T47D (cell line): ENCODE measurements around the gene ACTA1.
"Not testable (repeated sequence)": the region's sequence is repeated elsewhere in the genome, so short reads cannot be mapped to it uniquely, and the experiment has no call there.

Experiments
- DNase-seq, 2 experiments: peaks; one replicate each; pipeline versions ENCODE4 v3.0.0 to v3.0.0-alpha.2; 2011 to 2012; ENCODE audit warnings: low read depth in 1 of 2, low spot score in 1 of 2
- JUND ChIP-seq: IDR thresholded peaks from 2 replicates; pipeline ENCODE4 v1.6.1; 2012; ENCODE audit warnings: low read depth
- in situ Hi-C: cut with HindIII; loops from 2 replicates; pipeline ENCODE4 v1.10.0; 2016; ENCODE audit warnings: low sequenced_read_pairs, low pct_unique_long_range_greater_than_20kb

The ACTA1 gene

GRCh38 chr1:229410692-229411433 lies 23.0 kb downstream of the ACTA1 start:
- in situ Hi-C loops: no loop called here
- no peak for TF ChIP-seq JUND
- DNase-seq: no peak

- in situ Hi-C loops: no loop called here
- TF ChIP-seq JUND: no peak
- no peak for DNase-seq
Measured at GRCh38 chr1:229410370-229410691, 23.6 kb downstream of the ACTA1 start.

DNA sequence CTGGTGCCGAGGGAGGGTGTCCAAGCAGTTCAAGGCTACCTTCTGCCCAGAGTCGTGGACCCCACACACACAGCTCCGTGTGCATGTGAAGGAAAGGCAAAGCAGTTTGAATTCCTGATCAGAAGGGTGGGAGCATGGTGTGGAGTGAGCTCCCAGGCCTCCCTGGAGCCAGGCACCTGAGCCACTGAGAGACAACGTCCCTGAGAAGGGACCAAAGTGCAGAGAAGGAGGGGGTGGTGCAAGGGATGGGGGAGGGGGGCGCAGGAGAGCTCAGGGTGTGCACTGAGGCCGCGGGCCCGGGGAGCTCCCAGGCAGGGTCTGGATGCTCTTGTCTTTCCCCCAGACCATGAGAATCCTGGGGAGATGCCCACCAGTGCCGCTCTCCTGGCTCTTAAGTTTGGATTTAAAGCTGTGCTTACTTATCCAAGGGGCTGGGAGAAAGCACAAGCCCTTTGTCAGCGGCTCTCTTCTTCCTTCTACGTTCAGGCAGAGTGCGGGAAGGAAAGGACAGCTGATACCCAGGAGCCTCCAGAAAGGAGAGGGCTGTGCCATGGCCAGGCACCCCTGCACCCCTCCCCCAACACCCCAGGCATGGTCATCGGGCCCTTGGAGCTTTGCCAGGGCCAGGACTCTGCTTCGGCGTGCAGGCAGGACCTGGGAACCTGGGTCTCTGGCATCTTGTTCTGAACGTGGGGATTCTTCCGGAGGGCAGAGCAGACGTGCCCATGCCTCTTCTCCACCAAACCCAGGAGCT lies 24.1 kb downstream of the ACTA1 start:
- TF ChIP-seq JUND: no peak
- in situ Hi-C loops: no loop called here
- DNase-seq: no peak

- no peak for TF ChIP-seq JUND
- peak; percentile 53 to 73 for DNase-seq
- in situ Hi-C loops: no loop called here
Measured at GRCh38 chr1:229408458-229409037, 25.3 kb downstream of the ACTA1 start.

DNA sequence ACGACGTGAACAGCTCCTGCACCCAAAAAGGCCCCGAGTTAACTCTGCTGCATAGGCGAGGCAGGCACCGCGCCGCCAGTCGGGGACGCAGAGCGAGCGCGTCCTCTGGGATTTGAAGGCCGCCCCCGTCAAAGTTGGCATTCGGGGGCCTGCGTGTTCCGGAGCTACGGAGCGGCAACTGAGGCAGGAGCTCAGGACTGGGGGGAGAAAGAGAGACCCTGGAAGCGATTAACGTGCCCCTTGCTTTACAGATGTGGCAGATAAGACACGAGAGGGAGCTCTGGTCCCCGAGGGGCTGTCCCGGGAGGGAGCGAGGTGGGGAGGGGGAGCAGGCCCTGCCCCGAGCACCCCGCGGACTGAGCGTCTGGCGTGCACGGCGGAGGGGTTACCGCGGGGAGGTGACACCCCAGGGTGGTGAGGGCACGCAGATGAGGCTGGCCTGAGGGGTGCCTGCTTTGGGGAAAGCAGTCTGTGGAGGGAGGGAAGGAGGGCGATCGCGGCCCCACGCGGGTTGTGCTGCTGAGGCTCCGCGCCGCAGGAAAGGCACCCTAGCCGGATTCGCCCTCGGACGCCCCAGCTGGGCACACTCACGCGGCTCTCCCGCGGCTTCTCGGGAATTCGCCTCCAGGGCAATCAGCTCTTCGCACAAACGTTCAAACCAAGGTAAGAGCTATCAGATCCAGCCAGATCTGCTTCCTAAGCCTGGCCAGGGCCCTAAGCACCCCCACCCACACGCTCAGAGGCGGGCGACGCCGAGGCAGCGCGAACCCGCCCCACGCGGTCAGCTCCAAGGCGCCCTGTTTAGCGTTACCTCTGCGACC lies 26.5 kb downstream of the ACTA1 start:
- DNase-seq: no peak
- in situ Hi-C loops: no loop called here
- no peak for TF ChIP-seq JUND

DNA sequence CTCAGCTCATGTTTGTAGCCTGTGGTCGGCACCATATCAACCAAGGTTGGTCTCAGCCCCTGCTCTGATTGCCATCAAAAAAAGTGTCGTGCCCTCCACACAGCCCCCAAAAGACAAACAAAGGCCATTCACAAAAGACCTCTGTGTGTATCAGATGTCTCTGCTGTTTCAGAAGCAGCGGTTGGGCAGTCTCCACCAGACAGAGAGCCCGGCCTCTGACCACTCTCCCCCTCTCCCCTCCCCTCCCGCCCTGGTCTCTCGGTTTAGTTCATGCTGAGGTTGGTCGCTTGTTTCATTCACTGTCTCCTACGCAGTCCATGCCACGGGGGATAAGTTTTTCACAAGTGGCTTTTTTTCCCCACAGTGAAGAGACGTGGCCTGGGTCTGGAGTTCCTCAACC lies 27.1 kb downstream of the ACTA1 start:
- TF ChIP-seq JUND: no peak
- in situ Hi-C loops: no loop called here
- no peak for DNase-seq

GRCh38 chr1:229403573-229403972 lies 30.3 kb downstream of the ACTA1 start:
- in situ Hi-C loops: no loop called here
- DNase-seq: no peak
- TF ChIP-seq JUND: no peak

DNA sequence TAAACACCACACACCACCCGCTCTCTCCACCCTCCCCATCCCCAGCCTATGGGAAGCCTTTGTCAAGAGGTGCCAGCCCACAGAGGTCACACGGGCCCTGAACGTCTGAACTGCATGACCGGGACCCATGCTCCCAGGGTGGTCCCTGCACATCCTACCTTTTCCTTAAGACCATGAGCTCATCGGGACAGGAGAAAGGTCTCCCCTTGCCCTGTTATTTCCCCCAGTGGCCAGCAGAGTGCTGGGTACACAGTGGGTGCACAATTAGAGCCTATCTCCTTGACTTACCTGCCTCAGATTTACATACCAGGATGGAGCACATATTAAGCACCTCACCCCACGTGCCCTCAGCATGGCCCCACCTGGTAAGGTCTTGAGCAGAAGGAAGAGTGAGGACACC lies 30.9 kb downstream of the ACTA1 start:
- in situ Hi-C loops: no loop called here
- TF ChIP-seq JUND: no peak
- no peak for DNase-seq

GRCh38 chr1:229402329-229402728 lies 31.6 kb downstream of the ACTA1 start:
- in situ Hi-C loops, DNase-seq: not testable (repeated sequence)

DNA sequence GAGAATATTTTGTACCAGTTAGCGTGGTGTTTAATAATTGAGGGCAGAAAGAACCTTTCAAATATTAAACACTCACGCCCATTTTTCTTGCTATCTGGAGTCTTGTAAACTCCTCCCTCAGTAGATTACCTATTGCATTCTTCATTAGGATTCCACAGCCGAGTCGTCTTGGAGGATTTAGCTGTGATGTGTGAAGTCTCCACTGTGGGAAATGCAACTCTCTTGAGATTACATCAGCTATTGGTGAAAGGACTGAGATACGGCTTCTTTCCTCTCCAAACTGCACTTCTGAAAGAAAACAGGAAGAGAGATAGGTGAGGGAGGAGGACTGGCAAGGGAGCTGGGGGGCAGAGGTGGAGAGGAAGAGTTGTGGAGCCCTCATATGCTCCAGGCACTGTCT lies 36.1 kb downstream of the ACTA1 start:
- in situ Hi-C loops: no loop called here
- no peak for TF ChIP-seq JUND
- DNase-seq: no peak

DNA sequence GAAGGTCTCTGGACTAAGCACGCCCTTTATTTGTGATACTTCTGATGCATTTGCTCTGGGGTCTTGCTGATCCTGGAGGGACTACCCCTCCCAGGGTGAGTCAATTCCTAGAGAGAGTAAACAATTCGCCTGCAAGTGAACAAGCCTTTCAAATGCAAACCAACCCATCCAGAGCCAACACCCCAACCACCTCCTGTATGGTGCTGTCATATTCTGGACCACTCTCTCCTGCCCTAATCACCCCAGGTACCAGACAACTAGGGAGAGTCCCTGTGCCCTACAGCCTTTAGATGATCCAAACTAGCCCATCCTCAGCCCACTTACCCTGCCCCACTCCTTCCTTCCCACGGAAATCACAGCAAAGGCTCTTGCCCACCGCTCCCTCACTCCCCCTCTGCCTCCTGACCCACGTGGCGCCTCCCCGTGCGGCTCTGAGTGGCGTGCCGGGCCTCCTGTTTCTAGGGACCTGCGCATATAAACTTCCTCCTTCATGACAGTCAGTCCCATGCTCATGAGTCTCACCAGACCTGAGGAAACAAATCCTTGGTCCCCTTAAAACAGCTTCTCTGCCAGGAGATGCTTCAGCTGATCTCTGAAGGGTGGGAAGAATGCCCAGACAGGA lies 37.2 kb downstream of the ACTA1 start:
- TF ChIP-seq JUND: no peak
- in situ Hi-C loops: no loop called here
- no peak for DNase-seq

- DNase-seq, in situ Hi-C loops: not testable (repeated sequence)
Measured at GRCh38 chr1:229394517-229394916, 39.4 kb downstream of the ACTA1 start.
